Measurements from ENCODE around the gene H2BK1.

H2BK1 gene

DNA sequence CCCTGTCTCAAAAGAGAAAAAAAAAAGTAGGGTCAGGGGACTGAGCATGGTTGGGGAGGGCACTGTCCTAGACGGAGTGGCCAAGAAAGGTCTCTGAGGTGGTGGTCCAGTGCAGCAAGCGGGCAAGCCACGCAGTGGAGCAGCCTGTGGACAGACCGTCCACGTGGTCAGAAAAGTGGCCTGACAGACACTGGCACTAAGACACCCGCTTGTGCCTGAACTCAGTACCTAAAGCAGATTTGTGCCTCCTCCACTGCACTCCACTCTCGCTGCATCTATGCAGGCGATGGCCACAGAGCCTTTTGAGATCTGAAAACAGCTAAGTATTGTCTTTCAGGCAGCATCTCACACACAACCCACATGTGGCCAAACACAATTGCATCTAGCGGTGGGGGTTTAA is 32.1 kb downstream of the H2BK1 start:
- no peak for DNase-seq (ENCODE audit: low read depth)

DNA sequence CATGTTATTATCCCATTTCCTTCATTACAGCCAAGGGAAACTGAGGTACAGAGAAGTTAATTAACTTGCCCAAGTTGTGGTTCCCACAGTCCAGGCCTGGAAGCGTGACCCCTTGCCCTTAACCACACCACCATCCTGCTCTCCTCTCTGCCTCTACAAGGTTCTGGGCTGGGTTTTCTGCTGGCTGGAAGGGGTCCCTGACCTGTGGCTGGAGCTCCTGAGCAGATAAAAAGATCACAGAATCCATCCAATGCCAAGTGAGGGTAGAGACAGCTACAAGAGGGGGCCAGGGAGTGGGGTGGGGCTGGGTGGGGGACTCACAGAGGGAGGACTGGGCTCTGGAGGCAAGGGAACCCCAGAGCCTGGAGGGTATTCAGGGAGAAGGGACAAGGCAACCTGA is 33.0 kb downstream of the H2BK1 start:
- no peak for DNase-seq (ENCODE audit: low read depth)

DNA sequence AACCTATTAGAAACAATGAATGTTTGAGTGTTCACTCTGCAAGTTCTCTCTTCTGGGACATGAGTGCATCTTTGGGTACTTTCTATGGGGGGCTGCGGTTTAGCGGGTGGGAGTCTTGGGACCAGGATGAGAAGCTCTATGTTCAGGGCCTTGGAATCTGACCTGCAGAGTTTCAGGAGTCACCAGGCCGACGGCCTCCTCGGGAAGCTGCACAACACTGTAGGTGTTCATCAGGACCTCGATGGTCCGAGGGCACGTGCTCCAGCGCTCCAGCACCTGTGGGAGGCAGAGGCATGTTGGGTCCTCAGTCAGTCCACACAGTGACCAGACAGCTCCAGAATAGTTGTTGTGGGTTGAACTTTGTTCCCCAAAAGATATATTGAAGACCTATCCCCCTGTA is 33.9 kb downstream of the H2BK1 start:
- DNase-seq (ENCODE audit: low read depth), result no peak

DNA sequence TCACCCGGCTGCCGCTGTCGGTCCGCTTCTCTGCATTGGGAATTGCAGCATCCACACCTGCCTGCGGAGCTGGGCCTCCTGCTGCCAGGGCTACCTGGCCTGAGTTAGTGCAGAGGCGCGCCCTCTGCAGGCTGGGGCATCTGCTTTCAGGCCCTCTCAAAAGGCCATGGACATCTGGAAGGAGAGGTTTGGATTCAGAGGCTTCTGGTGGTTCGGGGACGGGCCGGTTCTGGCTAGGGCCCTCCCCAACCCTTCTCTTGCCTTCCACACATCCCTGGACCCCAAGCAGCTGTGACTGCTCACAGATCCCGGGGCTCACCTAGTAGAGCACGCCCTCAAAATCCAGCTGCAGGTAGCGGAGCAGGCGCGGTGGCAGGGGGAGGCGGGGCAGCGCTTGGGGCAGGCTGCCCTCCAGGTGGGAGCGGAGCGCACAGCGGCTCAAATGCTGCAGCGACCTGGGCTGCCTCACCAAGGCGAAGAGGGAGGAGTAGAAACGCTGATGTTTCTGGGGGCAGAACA is 34.4 kb downstream of the H2BK1 start:
- no peak for DNase-seq (ENCODE audit: low read depth)

DNA sequence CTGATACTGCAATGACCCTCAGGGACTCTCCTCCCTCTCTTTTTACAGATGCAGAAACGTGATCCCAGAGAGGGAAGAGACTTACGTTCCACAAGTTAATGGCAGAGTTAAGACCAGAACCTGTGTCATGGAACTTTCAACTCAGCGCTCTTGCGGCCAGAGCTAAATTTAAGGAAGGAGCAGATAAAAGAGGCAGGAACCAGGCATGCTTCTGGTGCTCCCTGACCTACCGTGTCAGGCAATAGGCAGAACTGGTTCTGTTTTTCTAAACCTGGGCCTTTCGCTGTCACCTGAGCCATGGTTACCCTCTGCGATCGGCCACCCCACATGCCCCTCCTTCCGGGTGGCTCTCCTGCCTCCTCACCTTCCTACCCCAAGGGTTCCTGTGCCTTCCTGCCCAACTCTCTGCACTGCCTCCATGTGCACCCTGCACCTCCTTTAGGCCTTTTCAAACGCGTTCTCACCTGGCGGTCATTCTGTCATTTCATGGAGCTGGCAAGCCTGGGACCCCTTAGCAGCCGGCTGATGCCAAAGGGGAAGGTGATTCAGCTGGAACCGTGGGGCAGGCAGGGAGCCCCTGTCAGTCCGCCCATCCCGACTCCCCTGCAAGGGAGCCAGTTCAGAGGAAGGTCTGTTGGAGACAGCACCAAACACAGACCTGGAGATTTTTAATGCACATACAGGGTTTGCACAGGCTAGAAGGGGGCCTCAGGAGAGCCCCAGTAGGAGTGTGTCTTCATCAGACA is 35.1 kb downstream of the H2BK1 start:
- DNase-seq (ENCODE audit: low read depth), result no peak

DNA sequence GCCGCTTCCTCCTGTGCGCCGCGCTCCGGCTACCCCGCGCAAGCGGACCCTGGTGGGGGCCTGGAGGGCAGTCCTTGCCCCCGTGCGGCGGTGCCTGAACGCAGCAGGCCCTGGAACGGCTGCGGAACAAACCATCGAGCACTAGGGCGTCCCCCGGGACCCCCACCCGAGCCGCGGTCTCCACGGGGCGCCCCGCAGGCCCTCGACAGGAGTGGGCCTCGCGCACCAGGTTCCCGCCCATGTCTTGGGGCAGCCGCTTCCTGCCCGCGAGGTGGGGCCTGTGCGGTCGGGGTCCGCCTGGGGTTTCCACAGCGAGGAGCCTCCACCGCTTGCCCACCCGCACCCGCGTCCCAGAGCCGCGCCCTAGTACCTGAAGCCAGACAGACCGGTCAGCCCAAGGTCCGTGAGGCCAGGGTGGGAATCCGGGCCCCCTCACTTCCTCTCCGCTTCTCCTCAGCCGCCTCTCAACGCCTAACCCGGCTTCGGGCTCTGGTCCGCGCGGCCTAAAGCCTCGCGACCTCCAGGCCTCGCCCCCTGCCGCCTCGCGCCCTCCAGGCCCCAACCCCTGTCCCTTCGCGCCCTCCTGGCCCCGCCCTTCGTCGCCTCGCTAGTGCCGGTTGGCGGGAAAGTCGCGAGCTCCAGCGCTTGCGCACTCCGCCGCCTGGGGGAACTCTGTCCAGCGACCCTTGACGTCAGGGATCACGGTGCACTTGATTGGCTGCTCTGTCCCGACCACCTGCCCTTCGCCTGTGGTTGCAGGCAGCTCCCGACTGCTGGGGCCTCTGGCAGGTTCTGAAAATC is 35.8 kb downstream of the H2BK1 start:
- no peak for DNase-seq (ENCODE audit: low read depth)

DNA sequence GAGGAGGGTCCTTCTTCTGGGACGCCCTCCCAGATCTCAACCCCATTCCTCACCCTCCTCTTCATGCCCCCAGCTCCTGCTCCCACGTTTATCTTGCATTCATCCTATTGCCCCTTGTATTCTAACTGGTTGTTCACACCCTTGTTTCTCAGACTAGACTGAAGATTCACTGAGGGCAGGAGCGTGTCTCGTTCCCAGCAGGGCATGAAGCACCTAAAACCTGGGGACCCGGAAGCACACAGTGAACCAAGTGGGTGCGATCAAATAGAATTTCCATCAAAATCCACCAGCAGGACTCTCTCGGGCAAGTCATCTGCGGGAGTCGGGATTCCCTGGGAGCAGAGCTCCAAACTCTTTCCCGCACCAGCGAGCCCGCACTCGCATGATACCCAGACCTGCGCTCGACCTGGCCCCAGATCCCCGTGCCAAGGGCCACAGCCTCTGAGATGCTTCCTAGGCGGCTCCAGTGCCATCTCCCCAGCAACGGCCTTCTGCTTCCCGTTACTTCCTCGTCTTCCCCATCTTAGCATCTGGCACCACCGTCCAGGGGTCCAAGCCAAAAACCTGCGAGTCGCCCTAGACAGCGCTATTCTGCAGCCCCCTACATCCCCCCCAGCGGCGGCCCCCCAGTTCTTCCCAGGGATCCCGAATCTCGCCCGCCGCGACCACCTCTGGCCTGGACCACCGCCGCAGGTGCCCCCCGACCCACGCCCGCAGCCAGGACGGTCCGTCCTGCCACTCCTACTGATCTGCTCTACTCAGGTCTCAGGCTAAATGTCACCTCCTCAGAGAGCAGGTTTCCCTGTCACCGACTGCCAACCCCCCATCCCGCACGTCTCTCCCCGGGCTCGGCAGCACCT is 36.7 kb downstream of the H2BK1 start:
- DNase-seq (ENCODE audit: low read depth), result no peak

DNA sequence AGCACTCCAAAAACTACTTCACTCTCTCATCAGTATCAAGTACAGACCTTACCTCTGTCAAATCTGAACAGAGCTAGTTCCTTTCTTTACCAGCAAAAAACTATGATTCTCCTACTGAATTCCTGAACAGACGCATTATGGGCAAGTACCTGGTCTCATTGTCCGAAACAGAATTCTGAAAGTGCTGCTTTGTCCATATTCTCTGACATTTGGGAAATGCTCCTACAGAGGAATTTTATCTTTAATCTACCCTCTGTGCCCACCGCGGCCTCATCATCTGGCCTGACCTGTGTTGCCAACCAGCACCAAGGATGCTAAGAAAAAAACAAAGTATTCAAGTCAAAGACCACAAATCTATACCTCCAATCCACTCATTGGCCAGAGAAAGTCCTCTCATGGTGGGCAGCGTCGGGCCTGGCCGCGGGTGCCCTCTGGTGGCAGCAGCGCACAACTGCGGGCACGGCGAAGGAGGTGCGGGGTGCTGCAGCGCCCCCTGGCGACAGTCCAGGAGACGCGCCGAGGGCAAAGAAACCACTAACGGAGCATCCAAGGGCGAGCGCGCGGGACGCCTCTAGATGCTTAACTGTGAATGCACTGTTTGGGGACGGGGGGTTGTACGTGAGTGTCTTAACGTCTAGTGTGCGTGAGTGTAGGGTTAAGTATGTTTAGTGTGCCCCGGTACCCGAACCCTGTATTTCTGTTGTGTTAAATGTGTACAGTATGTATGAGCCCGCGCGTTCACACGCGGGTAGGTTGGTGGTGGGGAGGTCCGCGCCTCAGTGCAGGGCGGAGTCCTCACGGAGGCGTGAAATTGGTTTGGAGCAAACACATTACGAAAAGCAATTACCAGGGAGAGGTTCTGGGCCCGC is 37.8 kb downstream of the H2BK1 start:
- no peak for DNase-seq (ENCODE audit: low read depth)

DNA sequence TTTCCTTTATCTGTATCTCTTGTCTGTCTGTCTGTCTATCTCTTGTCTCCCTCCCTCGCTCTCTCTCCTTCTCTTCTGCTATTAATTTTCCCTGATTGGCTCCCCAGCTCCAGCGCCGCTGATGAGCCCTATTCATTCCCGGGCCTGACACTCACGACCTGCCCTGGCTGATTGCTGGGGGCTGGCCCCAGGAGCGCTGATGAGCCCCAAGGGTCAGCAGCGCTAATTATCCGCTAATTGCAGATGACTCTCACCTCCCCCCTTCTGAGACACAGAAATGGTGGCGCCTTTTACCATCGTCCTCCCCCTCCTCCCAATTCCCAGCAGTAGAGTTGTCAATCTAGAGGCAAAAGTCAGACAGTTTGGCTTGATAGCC is 41.5 kb downstream of the H2BK1 start:
- no peak for DNase-seq (ENCODE audit: low read depth)

DNA sequence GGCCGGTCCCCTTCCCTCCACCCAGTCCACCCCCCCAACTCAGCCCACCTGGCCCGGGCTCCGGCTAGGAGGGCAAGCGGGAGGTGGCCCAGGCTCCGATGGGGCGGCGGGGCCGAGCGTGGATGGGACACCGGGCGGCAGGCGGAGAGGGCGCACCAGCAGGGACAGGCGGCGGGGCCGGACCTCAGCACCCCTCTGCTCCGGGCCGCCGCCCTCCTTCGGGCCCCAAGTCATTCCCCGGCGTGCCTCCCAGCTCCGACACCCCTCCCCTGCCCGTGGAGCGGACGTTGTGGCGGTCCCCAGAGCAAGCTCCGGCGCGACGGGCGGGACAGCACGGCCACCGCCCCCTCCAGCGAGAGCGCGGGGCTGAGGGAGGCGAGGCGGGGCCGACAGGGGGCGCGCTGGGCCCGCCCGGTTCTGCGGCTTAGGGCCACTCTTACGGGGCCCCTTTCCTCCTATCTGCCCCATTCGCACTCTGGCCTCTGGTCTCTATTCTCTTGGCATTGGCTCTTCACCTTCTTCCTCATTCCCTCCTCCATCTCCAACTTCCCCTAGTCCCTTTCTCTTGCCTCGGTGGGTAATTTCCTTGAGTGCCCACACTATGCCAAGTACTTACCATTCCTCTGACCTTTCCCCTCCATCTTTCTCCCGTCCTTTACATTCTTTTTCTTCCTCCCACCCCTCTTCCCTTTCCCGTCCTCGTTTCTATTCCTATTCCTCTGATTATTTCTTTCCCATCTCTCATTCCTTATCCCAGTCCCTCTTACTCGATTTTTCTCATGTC is 42.1 kb downstream of the H2BK1 start:
- no peak for DNase-seq (ENCODE audit: low read depth)

DNA sequence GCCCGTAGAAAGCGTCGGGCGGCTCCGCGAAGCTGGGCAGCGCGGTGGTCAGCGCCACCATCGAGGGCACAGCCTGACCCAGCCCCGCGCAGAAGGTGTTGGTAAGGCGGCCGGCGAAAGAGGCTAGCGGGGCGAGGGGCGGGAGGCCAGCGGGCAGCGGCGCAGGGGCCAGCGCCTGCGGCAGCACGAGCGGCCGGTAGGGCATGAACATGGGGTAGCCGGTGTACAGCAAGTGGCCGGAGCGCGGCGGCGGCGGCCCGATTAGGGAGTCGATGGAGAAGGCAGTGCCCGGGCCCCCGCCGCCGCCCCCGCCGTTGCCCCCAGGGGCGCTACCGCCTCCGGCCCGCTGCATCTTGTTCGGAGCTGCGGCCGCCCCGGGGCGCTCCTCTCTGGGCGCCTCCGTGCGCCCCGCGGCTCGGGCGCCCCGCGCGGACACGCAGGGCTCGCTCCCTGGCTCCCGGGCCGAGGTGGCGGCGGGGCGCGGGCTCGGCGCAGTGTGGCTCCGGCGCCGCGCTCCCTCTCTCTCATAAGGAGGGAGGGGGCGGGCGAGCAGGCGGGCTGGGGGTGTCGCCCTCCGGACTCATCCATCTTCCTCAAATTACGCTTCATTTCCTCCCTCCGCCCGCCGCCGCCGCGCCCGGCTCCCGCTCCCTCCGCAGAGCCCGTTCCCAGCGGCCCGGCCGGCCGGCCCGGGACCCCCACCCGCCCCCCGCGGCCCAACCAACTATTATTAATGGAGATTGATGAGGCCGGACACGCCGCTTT is 42.9 kb downstream of the H2BK1 start, which contains the start of gene GBX1:
Gene GBX1 (minus strand): TSS at position 498 of the 765 bp plus-strand sequence. CDS start 146 bp downstream, at position 352.
- no peak for DNase-seq (ENCODE audit: low read depth)

DNA sequence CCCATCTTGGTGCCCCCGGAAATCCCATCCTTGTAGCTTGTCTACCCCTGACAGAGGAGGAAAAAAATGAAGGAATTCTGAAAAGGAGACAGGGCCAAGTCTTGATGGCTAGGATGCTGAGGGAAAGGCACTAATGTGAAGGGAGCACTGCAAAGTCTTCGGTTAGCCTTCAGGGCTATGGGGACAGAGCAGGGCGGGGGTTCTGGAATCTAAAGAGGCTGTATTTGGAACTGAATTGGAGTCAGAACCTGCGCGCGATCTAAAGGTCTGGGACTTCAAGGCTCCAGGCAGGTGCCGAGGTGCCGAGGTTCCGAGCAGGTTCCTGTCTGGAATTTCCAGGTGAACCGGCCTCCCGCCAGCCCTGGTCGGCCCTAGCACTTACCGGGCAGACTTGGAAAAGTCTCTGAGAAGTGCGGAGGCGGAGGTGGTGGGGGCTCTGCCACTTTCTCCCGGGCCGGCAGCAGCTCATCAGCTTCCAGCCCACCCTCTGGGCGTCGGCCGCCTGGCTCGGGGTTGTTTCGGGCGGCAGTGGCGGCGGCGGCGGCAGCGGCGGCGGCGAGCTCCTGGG is 43.6 kb downstream of the H2BK1 start:
- no peak for DNase-seq (ENCODE audit: low read depth)

DNA sequence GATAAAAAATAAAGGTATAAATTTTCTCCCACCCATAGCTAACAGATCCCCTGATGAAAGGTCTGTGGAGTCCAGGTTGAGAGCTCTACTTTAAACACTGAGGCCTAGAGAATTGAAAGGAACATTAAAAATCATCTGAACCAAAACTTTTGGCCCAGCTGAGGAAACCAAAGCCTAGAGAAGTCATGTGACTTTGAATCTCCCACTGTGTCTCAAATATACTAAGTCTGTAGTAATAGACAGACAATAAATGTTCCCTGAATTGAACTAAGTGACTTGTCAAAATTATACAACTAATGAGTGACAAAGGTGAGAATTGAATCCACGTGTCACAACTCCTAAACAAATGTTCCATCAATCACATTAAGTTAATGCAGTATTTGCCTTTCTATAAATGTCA is 48.5 kb downstream of the H2BK1 start:
- DNase-seq (ENCODE audit: low read depth), result no peak
